K562 (cell line): ENCODE measurements around the gene ZBTB9. TPM values are rescaled to one million over a fixed set of nuclear protein-coding genes. Genes with fewer than 3 reads are reported as not detected.

Source experiments
- NCOA1 ChIP-seq: fragments of 450-650 bp; IDR thresholded peaks from 2 replicates; pipeline ENCODE4 v1.6.1; 2016; ENCODE audit warnings: low read depth
- RAD21 ChIP-seq, 2 experiments: fragments of 250-450 bp in 1 of 2; fragments of 450-650 bp in 1 of 2; sonication (Bioruptor Pico) in 1 of 2; formaldehyde crosslinking in 1 of 2; IDR thresholded peaks in 1 of 2; conservative IDR thresholded peaks in 1 of 2; 2 replicates each; pipeline versions ENCODE4 v1.4.0 to v1.8.0; 2020 to 2022; ENCODE audit warnings: mild to moderate bottlenecking in 2 of 2, moderate library complexity in 1 of 2
- TAF1 ChIP-seq: IDR thresholded peaks from 2 replicates; pipeline ENCODE4 v1.6.1; 2011; ENCODE audit warnings: mild to moderate bottlenecking, low read length, moderate library complexity; ENCODE audit not compliant: insufficient read depth, control insufficient read depth, severe bottlenecking; ENCODE audit errors: extremely low read depth
- ZNF586 ChIP-seq: fragments of 450-650 bp; formaldehyde crosslinking; conservative IDR thresholded peaks from 2 replicates; pipeline ENCODE4 v1.4.0; 2020; ENCODE audit warnings: mild to moderate bottlenecking, moderate library complexity
- ZNF707 ChIP-seq: fragments of 250-450 bp; sonication (Bioruptor Pico); conservative IDR thresholded peaks from 2 replicates; pipeline ENCODE4 v1.8.0; 2022; ENCODE audit warnings: inconsistent platforms, mild to moderate bottlenecking, moderate library complexity
- polyA plus RNA-seq, 8 experiments: library from polyadenylated mRNA; depleted of rRNA in 4 of 8; stranded (reverse) in 5 of 8; unstranded in 3 of 8; fragments of >200 nt; fragmentation: Nextera tagmentation in 2 of 8; fragmentation: Illumina TruSeq in 1 of 8; extraction: Ambion mirVana in 2 of 8; extraction: Trizol in 1 of 8; gene quantifications; 2 replicates each; pipeline versions ENCODE4 v1.2.1 to v1.2.3, GENCODE V29; 2011 to 2014; ENCODE audit warnings: inconsistent platforms in 1 of 8, missing spikeins in 1 of 8
- total RNA-seq, 7 experiments: library from RNA; depleted of rRNA in 6 of 7; stranded (reverse); fragments of >200 nt in 6 of 7; fragmentation: Illumina TruSeq in 2 of 7; extraction: Trizol in 2 of 7; gene quantifications; 2 replicates each; pipeline versions ENCODE4 v1.2.1 to v1.2.3, GENCODE V29; 2011 to 2021; ENCODE audit warnings: low replicate concordance in 1 of 7
- TF ChIP-seq, protein P1 (sequence below), 2 experiments: fragments of 450-650 bp; formaldehyde crosslinking in 1 of 2; IDR thresholded peaks; 2 replicates each; pipeline versions ENCODE4 v1.4.0 to v1.6.1; 2014 to 2020; ENCODE audit warnings: mild to moderate bottlenecking in 2 of 2, borderline replicate concordance in 1 of 2, low read depth in 1 of 2
- TF ChIP-seq, protein P2 (sequence below): sonication (generic); formaldehyde crosslinking; IDR thresholded peaks from 2 replicates; pipeline ENCODE4 v1.8.0; 2022; ENCODE audit warnings: mild to moderate bottlenecking, low read depth, missing genetic modification reagents
- TF ChIP-seq, protein P3 (sequence below): fragments of 250-450 bp; sonication (Bioruptor Pico); IDR thresholded peaks from 2 replicates; pipeline ENCODE4 v1.5.0; 2020; ENCODE audit warnings: mild to moderate bottlenecking, borderline replicate concordance
- TF ChIP-seq, protein P4 (sequence below): fragments of 450-650 bp; IDR thresholded peaks from 2 replicates; pipeline ENCODE4 v1.6.1; 2016; ENCODE audit warnings: antibody characterized with exemption
- TF ChIP-seq, protein P5 (sequence below): fragments of 450-650 bp; IDR thresholded peaks from 2 replicates; pipeline ENCODE4 v1.6.1; 2017; ENCODE audit warnings: antibody characterized with exemption

ZBTB9 gene
- total and polyA plus RNA-seq, 9 of the 15 experiments (the other 6 are each of a cell fraction or from before 2014, with no cell fraction given), result 1.9 to 19.5 (median 10.4) TPM

DNA sequence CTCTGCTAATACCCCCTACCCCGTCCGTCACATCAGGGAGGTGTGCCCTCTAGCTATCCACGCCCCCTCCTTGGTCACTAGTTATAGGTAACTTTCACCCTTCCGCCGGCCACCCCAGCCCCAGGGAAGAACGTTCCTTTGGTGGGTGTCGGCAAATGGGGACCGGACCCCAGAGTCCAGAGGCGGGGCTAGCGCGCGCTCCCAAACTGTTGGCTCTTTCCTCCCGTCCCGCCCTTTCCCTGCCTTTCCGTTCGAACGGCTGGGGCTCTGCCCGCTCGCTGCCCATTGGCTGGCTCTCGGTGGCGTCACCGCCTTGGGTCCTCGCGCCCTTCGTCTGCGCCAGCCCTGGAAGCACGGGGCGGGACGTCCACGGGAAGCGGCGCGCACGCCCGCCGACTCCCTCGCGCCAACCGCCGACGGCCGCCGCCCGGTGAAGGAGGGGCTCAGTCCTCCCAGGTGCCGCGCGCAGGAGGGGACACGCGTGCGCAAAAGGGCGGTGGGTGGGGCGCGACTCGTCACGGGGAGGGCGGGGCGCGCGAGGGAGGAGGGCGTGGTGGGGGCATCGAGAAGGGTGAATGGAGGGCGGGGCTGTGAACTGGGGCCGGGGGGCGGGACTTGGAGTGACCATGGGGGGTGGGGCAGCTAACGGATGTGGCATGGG, 44.2 kb upstream of the ZBTB9 start (continued):
- TF ChIP-seq, protein P1, sequence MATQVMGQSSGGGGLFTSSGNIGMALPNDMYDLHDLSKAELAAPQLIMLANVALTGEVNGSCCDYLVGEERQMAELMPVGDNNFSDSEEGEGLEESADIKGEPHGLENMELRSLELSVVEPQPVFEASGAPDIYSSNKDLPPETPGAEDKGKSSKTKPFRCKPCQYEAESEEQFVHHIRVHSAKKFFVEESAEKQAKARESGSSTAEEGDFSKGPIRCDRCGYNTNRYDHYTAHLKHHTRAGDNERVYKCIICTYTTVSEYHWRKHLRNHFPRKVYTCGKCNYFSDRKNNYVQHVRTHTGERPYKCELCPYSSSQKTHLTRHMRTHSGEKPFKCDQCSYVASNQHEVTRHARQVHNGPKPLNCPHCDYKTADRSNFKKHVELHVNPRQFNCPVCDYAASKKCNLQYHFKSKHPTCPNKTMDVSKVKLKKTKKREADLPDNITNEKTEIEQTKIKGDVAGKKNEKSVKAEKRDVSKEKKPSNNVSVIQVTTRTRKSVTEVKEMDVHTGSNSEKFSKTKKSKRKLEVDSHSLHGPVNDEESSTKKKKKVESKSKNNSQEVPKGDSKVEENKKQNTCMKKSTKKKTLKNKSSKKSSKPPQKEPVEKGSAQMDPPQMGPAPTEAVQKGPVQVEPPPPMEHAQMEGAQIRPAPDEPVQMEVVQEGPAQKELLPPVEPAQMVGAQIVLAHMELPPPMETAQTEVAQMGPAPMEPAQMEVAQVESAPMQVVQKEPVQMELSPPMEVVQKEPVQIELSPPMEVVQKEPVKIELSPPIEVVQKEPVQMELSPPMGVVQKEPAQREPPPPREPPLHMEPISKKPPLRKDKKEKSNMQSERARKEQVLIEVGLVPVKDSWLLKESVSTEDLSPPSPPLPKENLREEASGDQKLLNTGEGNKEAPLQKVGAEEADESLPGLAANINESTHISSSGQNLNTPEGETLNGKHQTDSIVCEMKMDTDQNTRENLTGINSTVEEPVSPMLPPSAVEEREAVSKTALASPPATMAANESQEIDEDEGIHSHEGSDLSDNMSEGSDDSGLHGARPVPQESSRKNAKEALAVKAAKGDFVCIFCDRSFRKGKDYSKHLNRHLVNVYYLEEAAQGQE (IDR thresholded peaks at IDR 0.05; ENCODE audit: borderline replicate concordance), result peak; percentile 46
- TF ChIP-seq, protein P1 (CRISPR knock-in tag; IDR thresholded peaks at IDR 0.05; ENCODE audit: low read depth), result peak; percentile 87
- TF ChIP-seq RAD21 (CRISPR knock-in tag; conservative IDR thresholded peaks at IDR 0.05 in 1 of 2, IDR thresholded peaks at IDR 0.05 in 1 of 2), result 0 out of 4 replicates have a peak, but pooled peaks of 1 of the 2 experiments have one; percentile 8
- TF ChIP-seq, protein P2, sequence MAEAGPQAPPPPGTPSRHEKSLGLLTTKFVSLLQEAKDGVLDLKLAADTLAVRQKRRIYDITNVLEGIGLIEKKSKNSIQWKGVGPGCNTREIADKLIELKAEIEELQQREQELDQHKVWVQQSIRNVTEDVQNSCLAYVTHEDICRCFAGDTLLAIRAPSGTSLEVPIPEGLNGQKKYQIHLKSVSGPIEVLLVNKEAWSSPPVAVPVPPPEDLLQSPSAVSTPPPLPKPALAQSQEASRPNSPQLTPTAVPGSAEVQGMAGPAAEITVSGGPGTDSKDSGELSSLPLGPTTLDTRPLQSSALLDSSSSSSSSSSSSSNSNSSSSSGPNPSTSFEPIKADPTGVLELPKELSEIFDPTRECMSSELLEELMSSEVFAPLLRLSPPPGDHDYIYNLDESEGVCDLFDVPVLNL, result peak; percentile 96
- TF ChIP-seq TAF1, result peak; percentile 69
- no peak for TF ChIP-seq ZNF707
- TF ChIP-seq, protein P3, sequence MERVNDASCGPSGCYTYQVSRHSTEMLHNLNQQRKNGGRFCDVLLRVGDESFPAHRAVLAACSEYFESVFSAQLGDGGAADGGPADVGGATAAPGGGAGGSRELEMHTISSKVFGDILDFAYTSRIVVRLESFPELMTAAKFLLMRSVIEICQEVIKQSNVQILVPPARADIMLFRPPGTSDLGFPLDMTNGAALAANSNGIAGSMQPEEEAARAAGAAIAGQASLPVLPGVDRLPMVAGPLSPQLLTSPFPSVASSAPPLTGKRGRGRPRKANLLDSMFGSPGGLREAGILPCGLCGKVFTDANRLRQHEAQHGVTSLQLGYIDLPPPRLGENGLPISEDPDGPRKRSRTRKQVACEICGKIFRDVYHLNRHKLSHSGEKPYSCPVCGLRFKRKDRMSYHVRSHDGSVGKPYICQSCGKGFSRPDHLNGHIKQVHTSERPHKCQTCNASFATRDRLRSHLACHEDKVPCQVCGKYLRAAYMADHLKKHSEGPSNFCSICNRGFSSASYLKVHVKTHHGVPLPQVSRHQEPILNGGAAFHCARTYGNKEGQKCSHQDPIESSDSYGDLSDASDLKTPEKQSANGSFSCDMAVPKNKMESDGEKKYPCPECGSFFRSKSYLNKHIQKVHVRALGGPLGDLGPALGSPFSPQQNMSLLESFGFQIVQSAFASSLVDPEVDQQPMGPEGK (CRISPR knock-in tag), result no peak
- TF ChIP-seq, protein P4, sequence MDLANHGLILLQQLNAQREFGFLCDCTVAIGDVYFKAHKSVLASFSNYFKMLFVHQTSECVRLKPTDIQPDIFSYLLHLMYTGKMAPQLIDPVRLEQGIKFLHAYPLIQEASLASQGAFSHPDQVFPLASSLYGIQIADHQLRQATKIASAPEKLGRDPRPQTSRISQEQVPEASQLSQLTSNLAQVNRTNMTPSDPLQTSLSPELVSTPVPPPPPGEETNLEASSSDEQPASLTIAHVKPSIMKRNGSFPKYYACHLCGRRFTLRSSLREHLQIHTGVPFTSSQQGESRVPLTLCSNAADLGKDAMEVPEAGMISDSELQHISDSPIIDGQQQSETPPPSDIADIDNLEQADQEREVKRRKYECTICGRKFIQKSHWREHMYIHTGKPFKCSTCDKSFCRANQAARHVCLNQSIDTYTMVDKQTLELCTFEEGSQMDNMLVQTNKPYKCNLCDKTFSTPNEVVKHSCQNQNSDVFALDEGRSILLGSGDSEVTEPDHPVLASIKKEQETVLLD, result peak; percentile 66
- no peak for TF ChIP-seq ZNF586 (CRISPR knock-in tag)
- TF ChIP-seq NCOA1, result peak; percentile 54
- TF ChIP-seq, protein P5, sequence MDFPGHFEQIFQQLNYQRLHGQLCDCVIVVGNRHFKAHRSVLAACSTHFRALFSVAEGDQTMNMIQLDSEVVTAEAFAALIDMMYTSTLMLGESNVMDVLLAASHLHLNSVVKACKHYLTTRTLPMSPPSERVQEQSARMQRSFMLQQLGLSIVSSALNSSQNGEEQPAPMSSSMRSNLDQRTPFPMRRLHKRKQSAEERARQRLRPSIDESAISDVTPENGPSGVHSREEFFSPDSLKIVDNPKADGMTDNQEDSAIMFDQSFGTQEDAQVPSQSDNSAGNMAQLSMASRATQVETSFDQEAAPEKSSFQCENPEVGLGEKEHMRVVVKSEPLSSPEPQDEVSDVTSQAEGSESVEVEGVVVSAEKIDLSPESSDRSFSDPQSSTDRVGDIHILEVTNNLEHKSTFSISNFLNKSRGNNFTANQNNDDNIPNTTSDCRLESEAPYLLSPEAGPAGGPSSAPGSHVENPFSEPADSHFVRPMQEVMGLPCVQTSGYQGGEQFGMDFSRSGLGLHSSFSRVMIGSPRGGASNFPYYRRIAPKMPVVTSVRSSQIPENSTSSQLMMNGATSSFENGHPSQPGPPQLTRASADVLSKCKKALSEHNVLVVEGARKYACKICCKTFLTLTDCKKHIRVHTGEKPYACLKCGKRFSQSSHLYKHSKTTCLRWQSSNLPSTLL, result no peak
